ENCODE measurements around the gene CNP.

GRCh38 chr17:41919165-41919817, 47.3 kb upstream of the CNP start:
- no peak for TF ChIP-seq CTCF (IDR thresholded peaks at IDR 0.05)
- TF ChIP-seq POLR2A (IDR thresholded peaks at IDR 0.05) = no peak
